ENCODE measurements around the gene EPHA6.
"Not testable (repeated sequence)": the region's sequence is repeated elsewhere in the genome, so short reads cannot be mapped to it uniquely, and the experiment has no call there.

Gene EPHA6

DNA sequence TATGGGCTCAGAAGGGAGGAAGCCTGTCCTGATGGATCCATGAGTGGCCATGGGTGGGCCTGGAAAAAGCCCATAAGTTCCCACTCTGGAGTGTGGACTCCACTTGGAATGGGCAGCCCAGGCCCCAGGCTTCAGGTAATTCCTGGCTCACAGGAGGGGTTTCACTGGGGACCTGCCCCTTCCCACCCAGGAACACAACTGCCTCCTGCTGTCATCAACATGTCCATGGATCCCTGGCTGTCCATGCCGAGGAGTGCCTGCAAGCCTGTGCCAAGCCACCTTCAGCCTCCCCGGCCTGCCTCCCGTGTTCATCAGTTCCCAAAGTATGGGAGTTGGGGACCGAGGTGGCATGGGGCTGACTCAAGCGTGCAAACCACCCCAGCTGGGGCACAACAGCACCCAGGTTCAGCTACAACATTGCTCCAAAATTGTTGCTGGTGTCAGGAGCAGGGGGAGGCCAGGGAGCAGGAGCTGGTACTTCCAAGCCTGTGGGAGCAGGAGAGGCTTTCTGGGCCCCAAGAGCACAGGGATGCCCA is 479.3 kb downstream of the EPHA6 start:
- DNase-seq, result no peak

DNA sequence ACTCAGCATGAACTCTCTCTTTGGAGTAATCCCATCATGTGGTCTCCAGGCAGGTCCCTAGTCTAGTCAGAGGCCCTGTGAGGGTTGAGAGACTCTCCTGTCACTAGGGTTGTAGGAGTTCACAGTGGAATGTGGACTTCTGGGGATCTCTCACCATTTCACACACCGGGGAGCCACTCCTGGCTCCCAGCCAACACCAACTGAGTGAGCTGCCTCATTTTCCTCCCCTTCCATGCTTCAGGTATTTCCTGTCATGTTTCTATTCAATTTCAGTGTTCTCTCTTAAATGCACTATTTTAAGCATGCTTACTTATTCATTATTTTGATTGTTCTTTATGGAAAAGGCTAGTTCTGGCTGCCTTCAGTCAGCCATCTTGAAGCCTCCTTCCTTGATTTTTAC is 482.6 kb downstream of the EPHA6 start:
- DNase-seq, result no peak

DNA sequence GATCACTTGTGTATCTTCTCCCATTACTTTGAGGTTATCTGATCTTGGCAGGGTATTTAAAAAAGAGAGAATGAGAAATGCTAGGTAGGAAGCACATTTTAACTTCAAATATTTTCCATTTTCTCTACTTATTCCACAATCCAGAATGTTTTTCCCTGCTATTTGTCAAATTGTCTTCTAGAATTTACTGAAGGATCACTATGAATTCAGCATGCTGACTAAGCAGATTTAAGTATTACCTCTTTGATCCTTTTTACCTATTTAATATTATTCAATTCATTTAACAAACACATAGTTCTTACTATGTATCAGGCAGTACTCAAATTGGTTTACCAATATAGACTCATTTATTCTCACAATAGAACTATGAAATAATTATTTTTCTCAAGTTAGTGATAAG is 486.7 kb downstream of the EPHA6 start:
- DNase-seq, result no peak

DNA sequence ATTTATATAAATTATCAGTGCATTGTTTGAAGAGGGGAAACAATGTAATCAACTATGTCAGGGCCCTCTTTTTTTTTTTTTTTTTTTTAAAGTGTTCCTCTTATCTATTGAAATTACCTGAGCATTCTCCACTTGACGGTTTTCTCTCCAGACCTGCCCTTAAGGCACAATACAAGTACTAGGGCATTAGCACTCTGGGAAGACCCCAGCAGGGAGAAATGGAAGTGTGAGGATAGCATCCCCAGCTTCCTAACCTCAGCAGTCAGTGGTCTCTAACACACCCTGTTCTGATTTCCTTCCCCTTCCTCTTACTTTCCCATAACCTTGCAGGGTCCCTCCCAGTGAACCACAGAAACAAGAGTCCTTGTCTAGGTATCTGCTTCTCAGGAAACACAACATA is 491.8 kb downstream of the EPHA6 start:
- DNase-seq, result no peak

DNA sequence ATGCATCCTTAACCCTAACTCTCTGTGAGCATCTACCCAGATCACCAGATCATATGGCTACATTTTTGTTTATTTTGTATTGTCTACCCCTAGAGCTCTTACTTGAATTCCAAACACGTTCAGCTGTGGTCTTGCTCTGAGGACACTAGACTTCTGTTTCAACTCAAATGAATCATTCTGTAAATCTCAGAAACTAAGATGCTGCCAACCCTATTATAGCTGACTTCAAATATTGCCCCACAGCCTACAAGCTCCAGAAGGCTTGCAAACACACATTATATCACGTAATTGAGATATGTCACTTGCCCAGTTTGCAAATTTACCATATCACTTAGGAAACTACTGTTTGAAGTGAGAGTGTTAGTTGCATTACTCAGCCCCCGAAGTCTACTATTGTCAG is 524.0 kb downstream of the EPHA6 start:
- DNase-seq, result no peak

DNA sequence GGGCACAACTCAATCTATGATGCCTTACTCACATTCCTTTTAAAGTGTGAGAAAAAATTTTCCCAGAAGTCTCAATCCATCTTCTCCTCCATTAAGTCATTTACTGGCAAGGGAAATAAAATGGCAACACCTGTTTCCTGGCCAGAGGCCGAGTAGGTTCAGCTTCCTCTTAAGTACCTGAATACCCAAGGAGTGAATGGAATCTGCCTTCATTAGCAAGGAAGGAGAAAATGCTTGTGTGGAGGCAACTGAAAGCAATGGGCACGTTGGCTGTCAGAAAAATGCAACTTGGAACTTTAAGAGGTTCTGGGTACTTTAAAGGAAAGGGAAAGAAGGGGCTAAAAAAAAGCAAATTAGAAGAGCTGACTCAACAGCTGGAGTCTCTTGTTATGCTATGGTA is 526.5 kb downstream of the EPHA6 start:
- DNase-seq, result no peak

DNA sequence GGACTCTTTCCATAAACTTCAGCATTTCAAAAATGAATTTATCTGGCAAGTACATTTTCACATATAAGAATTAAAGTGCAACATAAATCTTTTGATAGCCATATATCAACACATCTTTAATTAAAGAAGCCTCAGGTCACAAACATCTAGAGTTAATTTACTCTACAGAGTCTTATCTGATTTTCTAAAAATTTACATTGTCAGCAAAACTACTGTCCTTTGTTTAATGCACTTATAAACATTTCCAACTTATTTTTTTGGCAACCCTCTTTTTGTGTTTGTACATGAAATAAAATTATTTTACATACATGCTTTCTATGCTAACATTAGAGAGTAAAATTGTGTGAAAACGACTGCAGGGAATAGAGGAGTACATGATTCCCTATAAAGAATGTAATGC is 533.4 kb downstream of the EPHA6 start:
- no peak for DNase-seq

DNA sequence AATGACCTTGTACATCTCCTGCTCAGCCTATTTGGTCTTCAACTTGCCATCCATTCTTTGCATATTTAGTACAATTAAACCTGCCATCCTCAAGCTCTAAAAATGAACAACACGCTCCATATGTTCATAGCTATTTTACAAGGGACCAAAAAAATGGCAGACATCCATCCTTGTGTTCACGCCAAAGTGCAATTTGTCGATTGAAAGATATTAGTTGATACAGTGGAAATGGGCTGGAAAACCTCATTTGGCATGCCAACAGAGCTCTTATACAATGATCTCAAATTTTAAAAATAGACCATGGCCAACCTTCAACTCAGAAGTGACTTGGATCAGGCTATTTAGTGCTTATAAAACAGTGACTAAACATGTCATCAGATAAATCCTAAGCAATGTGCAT is 536.6 kb downstream of the EPHA6 start:
- no peak for DNase-seq

DNA sequence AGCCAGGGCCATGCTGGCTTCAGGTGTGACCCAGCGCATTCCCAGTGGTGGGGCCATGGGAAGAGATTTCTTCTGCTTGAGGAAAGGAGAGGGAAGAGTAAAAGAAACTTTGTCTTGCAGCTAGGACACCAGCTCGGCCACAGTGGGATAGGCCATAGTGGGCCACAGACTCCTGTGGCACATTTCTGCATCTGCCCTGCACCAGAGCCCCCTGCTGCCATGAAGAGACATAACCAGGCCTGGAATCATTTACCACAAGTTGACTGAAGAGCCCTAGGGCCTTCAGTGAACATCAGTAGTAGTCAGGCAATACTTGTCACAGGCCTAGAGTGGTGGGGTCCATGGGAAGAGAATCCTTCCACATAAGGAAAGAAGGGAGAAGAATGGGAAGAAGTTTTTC is 538.8 kb downstream of the EPHA6 start:
- no peak for DNase-seq

DNA sequence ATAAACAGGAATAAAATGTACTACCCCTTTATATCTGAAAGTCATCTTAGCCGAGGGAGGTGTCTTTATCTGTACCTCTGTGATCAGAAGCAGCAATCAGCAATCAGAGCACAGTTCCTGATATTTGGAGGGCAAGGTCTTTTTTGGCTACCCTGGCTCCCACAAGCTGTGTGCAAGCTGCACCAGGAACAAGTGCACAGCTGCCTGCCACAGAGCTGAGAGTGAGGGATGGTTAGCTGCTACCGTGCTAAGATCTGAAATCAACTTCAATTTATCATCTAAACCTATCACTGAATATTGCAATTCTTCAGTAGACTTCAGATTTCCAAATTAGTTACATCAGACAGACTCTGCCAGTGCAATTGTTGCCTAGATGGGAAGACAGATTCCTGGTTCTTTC is 545.6 kb downstream of the EPHA6 start:
- no peak for DNase-seq

DNA sequence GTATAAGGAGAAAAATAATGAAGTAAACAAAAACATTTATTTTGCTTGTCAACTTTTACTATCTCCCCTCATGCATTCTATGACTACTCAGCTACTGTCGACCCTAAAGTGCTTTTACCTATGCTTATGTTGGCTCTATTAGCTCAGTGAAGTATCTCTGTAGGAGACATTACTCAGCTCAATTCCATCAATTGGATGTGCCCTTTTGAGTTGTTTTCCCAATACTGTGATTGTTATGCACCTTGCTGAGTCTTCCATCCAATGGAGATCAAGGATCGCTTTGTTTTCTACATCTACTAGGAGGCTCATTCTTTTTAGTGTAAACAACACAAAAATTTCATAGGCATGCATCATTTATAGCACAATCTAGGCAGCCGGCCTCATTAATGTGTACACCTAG is 546.4 kb downstream of the EPHA6 start:
- no peak for DNase-seq

DNA sequence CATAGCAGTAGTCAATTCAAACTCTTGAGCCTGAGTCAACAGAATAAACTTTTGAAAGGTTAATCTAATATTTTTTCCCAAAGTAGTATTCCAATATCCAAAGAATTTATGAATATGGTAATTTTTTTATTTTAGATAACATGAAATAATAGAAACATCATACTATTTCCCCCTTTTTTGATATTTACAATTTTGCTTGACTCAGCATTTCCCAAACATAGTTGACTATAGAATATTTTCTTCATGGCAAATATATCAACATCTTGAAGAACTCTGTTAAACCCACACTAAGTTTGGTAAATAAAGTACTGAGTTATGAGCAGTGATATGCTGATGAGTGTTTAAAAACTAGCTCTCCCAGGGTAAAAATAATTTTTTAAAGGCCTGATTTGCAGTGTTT is 570.2 kb downstream of the EPHA6 start:
- no peak for DNase-seq

DNA sequence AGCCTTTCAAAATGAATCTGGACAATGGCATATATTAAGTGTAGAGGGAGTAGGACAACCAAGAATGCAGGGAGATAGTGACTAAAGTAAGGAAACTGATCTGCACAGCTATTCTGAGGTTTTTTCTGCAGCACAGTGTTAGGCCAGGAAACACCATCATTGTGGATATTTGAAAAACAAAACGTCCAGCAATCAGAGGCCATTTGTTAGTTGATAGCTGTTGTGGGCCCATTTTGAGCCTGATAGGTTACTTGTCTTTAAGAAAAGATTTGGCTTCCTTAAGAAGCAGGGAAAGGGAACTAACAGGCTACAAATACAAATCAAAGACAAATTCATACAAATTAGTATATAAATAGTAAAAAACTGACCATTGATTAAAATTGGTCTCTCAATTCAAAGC is 574.4 kb downstream of the EPHA6 start:
- DNase-seq, result no peak

DNA sequence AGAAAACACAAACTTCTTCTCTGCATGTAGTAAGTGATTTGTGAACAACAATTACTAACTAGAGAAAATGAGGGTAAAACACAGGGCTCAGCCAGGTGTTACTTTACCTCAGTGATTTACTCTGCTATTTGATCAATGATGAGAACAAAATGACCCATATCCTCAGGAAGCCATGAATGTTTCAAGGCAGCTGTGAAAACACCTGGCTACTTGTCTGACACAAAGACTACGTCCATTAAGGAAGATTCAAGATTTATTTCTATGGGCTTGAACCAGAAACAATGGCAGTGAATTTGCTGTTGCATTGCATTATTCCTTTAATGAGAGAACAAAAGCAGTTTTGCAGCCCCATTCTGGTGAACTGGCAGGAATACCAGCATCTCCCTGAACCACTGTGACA is 575.5 kb downstream of the EPHA6 start:
- no peak for DNase-seq

DNA sequence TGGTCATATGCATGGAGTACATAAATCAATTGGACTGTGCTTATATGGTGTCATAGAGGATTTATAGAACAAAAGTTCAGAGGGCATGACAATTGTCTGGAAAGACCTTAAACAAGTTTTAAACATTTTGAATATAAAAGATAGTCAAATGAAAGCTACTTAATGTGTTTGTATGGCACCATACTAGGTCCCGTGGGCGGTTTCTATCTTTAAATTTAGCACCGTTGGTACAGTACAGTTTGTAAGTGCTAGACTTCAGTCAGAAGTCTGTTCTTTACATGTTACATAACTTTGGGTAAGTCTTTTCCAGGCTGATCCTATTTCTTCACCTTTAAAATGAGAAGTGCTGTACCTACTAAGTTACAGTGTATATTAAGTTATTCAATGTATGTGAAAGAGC is 576.8 kb downstream of the EPHA6 start:
- no peak for DNase-seq

DNA sequence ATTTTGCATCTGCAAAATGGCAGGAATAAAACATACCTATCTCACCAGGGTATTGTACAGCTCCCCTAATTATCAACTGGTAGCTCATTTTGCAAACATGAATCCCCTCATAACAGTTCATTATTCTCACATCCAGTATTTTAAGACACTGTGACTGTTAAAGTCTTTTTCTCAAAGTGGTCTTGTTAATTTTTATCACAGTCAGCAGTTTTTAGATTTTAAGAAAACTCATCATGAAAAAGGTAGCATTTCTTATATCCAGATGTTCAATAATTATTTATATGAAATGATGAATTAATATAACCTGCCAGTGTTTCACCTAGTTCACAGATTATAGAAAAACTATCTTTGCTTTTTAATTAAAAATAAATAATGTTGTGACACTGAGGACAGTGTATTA is 595.2 kb downstream of the EPHA6 start:
- DNase-seq, result no peak

DNA sequence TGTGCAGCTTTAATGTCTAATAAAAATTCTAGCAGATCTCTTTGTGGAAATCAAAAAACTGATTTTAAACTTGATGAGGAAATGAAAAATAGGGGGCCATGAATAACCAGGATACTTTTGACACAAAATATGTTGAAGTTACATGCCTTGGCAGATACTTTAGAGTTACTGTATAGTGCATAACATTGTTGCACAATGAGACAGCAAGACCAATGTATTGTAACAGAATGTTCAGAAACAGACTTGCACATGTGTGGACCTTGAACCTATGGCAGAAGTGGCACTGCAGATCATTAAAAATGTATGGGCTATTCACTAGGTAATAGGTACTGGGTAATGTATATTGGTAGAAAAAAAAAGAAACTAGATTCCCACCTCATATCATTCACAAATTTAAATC is 607.2 kb downstream of the EPHA6 start:
- DNase-seq, result no peak

DNA sequence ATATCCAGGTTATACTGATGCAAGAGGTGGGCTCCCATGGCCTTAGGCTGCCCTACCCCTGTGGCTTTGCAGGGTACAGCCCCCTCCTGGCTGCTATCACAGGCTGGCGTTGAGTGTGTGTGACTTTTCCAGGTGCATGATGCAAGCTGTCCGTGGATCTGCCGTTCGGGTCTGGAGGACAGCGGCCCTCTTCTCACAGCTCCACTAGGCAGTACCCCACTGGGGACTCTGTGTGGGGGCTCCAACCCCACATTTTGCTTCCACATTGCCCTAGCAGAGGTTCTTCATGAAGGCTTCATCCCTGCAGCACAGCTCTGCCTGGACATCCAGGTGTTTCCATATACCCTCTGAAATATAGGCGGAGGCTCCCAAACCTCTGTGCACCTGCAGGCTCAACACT is 610.6 kb downstream of the EPHA6 start:
- no peak for DNase-seq

DNA sequence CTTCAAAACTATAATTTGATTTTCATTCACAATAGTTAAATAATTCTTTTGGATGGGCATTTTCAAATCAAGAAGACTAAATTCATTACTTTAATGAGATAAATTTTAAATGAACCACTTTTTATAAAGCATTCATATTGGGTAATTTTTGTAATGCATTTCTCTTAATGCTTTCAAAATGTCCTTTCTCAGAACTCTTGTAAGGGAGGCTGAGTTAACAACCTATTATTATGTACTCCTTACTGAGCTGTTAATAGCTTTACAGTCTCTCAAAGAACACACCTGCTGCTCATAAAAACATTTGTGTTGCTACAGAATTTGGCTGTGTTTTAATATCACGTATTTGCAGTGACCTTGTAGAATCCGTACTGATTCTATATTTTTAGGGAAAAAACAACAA is 616.2 kb downstream of the EPHA6 start:
- DNase-seq, result no peak

DNA sequence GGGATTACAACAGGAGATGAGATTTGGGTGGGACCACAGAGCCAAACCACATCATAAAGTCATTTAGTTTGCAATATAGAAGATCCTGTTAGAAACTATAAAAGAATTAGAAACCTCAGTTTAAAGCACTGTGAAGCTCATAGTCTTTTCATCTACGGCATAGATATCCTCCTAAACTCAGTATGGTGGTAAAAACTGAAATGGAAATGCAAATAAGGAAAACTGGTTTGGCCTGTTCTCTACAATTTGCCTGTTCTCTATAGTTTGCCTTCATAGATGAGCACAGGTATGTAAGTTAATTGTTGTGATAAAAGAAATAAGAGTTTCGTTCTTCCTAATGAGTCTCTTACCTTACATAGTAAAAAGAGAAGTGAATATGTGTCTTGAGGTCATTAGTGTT is 618.5 kb downstream of the EPHA6 start:
- DNase-seq, result no peak

DNA sequence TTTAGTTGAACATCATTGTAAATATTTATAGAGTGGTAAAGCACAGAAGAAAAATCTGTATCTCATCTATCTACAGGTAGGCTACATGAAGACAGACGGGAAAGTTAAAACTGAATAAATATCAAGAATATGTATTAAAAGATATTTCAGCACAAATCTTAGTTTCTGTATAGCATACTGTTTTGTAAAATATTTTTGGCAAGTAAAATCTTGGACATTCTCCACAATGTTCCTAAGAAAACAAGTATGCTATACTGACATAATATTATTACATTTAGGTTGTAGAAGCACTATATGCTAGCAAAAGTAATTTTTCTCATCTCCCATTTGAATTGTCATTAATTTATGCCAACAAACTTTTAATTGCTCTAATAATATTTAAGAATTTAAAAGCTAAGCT is 623.7 kb downstream of the EPHA6 start:
- no peak for DNase-seq

DNA sequence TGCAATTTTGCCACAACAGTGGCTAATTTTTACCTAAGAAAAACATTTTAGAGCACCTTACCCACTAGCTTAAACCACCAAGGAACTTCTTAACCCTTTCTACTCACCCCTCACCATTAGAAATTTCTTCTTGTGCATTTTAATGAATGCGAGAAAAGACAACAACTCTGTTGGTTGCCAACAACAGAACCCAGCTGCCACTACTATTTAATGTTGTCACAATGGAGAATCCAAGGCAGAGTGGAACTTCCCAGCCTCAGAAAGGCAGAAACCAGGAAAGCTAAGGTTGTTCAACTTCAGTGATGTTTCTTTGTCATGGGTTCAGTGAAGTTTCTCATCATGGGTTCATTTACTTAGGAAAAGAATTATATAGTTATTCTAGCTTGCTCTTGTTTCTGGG is 625.0 kb downstream of the EPHA6 start:
- DNase-seq, result no peak

DNA sequence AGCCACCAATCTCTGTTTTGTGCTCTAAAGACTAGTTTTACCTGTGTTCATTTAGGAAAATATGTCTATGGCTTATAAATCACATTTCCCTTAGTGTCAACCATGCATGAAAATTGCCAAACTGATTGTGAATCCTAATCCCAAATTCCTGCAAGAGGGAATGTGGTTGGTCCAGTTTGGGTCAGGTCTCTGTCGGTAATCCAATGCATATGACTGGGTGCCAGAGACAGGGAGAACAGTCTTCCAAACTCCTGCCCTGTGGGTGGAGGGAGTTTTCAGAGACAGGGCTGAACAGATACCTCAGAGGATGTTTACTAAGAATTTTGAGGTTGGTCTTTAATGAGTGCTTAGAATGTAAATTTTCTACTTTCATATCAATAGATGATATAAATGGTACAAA is 649.6 kb downstream of the EPHA6 start:
- DNase-seq, result no peak

DNA sequence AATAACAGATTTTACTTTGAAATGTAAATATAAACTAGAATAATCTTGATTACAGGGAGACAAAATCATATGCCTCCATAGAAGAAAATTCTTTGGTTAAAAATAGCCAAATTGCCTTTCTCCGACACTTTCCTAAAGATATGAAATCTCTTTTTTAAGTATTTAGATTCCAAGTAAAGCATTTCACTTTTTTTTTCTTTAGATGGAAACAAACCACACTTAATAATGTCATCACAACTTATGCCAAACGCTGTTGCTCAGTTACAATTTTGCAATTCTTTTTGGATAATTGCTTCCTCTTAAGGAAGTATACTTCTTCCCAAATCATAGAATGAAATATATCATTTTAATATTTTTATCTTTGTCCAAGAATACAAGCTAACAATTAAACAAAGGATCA is 656.1 kb downstream of the EPHA6 start:
- DNase-seq, result no peak

DNA sequence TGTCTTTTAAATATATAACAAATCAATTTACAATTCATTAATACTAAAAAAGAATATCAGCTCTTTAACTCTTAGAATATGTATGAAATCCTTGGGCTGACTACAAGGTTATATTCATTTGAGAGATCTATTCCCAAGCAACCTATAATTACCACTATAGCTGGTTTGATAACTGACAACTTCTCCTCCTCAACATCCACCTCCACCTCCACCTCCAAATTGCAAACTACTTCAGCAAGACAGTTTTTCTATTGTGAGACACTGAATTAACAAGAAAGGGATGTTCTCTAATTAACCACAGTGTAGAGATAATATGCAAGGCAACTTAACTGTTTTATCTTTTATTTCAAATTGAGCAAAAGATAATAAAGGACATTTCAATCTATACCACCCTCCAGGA is 665.3 kb downstream of the EPHA6 start:
- no peak for DNase-seq

DNA sequence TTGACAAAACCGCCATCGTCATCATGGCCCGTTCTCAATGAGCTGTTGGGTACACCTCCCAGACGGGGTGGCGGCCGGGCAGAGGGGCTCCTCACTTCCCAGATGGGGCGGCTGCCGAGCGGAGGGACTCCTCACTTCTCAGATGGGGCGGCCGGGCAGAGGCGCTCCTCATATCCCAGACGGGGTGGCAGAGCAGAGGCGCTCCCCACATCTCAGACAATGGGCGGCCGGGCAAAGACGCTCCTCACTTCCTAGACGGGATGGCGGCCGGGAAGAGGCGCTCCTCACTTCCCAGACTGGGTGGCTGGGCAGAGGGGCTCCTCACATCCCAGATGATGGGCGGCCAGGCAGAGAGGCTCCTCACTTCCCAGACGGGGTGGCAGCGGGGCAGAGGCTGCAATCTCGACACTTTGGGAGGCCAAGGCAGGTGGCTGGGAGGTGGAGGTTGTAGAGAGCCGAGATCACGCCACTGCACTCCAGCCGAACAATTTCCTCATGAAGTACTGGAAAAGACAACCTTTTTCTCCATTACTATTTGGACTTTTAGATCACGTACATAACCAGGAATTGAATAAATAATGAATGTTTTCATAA is 666.4 kb downstream of the EPHA6 start:
- not testable (repeated sequence) for DNase-seq

Data from fibroblast of upper back skin (primary cell).